HG03571 (cell line): ENCODE measurements around the gene KCNQ5.

ENCODE experiments used
- ATAC-seq: cut with Tn5 transposase; IDR thresholded peaks from one replicate; pipeline ENCODE4 v1.9.1; 2021; ENCODE audit not compliant: unreplicated experiment

Gene KCNQ5

GRCh38 chr6:72792692-72793091 lies 170.8 kb downstream of the KCNQ5 start:
- ATAC-seq: no peak

DNA sequence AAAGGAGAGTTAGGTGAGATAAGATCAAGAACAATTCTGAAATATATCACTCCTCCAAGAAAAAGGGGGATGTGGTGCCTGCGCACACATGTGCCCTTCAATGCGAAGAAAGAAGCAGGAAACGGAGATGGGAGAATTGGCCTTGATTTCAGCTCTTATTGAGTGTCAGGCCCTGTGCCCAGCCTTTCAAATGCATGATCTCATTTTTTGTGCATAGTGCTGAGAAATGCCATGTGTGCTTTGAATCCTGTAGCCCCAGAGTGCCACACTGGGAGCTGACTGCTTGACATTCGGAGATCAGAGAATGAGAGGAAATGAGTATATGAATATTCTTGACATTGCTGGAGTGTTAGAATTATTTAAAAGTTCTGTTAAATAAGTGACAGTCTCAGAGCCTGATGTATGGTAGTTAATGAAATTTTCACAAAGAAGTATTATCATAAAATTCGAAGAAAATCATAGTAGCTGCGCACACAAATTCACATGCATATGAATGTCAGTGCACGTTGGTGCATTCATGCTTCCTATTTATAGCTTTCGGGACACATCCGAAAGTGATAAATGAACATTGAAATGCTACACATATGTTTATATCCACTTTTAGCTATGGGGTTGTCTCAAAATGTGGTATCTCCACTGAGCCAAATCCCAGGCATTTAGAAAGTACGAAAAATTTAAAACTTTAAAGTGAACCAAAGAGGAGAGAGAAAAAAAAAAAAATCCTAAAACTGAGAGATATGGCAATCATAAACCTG lies 172.0 kb downstream of the KCNQ5 start:
- ATAC-seq: no peak

- ATAC-seq: no peak
Observed at GRCh38 chr6:72798196-72798595, 176.3 kb downstream of the KCNQ5 start.

GRCh38 chr6:72809746-72810379 lies 188.0 kb downstream of the KCNQ5 start:
- ATAC-seq: no peak

DNA sequence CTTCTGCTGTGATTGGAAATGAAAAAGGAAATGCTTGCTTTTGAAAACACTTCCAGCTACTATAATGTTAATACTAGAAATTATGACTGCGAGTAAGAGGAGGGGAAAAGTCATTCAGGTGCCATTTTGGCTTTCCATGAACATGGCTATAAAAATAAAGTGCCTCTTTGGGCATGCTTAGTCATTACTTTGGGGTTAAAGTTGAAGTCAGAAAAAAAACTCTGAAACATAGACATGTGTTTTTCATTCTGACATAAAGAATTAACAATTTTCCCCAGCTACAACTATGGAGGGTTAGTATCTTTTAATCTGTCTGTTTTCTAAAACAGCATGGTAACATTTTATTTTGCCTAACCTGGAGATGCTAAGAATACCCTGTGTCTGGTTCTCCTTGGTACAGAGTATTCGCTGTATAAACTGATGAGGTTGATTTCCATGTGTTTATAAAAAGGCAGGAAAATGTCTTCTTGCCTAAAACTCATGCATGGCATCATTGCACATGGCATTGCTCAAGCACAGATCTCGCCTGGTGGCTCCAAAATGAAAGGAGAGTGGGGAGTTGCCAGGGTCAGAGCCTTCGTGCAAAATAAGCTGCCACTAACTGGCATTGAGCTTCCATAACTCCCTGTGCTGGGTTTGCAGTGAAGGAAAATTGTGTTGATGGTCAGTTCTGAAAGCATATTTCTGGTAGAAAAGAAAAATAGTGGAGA lies 188.9 kb downstream of the KCNQ5 start:
- ATAC-seq: no peak

DNA sequence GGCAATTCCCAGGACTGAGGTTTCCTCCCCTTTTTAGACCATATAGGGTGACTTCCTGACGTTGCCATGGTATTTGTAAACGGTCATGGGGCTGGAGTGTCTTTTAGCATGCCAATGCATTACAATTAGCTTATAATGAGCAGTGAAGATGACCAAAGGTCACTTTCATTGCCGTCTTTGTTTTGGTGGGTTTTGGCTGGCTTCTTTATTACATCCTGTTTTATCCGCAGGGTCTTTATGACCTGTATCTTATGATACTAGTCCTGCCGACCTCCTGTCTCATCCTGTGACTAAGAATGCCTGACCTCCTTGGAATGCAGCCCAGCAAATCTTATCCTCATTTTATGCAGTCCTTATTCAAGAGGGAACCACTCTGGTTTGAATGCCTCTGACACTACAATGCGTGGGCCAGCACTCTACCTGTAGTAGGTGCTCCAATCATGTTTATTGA lies 190.1 kb downstream of the KCNQ5 start:
- no peak for ATAC-seq

- no peak for ATAC-seq
Observed at GRCh38 chr6:72813807-72814596, 192.1 kb downstream of the KCNQ5 start.

GRCh38 chr6:72816022-72816421 lies 194.2 kb downstream of the KCNQ5 start:
- ATAC-seq: no peak

DNA sequence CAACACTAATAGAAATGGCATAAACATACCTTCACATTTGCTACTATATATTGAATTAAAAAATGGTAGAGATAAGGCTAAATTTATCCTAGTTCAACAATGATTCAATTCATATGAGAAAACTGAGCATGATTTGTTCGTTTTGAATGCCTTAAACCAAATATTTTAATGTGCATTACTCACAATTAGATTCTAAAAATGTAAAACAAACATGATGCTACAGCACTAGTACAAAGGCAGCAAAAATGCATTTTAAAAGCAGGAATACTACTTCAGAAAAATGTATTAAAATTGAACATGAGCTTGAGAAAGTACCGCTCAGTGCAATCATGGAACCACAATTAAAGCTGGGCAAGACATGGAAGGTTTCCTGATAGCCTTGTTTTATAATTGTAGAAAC lies 195.3 kb downstream of the KCNQ5 start:
- ATAC-seq: no peak

GRCh38 chr6:72819609-72820008 lies 197.7 kb downstream of the KCNQ5 start:
- ATAC-seq: no peak

DNA sequence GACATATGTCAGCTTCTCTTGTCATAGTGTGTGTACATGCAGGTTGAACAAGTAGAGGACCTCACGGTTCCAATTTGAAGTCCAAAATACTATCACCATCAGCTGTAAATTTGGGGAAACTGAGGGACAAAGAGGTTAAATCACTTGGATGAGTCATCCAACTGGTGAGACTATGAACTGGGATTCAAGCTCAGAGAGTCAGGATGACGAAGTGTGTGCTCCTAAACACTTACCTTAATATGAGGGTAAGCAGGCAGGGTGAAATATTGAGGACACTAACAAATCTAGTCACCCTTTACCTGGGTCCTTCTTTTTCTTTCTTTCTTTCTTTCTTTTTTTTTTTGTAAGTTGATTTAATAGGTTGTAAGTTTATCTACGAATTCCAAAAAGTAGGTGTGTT lies 198.3 kb downstream of the KCNQ5 start:
- ATAC-seq: no peak

DNA sequence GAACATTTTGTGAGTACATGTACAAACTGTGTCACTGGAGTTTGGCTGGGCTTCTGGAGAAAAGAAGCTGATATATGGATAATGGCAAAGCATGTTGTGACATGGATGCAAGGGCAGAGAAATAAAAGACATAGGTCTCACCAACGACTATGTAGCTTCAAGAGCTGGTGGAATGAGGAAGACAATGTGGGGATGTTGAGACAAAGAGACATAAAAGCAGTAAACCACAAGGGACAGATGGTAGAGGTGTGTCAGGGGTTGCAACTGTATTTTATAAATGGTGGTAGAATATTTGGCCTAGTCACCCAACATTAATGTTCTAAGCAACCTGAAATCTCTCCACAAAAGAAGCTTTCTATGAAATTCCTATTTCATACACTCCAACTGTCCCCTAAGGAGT lies 199.0 kb downstream of the KCNQ5 start:
- no peak for ATAC-seq

GRCh38 chr6:72822023-72822422 lies 200.2 kb downstream of the KCNQ5 start:
- ATAC-seq: no peak

DNA sequence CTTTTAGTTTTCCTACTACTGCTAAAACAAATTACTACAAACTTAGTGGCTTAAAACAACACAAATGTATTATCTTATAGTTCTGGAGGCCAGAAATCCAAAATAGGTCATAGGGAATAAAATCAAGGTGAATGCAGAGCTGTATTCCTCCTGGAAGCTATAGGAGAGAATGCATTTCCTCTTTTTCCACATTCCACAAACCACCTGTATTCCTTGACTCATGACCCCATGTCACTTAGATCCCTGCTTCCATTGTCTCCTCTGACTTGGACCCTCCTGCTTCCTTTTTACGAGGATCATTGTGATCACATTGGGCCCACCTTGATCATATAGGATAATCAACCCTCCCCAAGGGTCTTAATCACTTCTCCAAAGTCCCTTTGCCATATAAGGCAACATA lies 200.8 kb downstream of the KCNQ5 start:
- ATAC-seq: no peak

DNA sequence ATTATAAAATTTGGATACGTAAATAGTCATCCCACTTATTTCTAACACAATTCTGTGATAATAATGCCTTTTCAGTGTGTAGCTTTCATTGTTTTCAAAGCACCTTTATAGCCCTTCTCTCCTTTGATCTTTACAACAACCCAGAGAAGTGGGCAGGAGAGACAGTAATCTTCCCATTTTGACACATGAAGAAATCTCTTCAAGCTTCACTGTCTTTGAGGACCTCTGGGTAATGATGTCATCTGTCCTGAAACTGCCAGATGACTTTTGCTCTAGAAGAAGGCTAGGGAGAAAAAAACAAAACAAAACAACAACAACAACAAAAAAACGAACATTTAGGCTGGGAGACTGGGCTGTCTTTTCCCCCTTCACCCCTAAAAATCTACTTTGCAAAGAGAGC lies 203.0 kb downstream of the KCNQ5 start:
- no peak for ATAC-seq

DNA sequence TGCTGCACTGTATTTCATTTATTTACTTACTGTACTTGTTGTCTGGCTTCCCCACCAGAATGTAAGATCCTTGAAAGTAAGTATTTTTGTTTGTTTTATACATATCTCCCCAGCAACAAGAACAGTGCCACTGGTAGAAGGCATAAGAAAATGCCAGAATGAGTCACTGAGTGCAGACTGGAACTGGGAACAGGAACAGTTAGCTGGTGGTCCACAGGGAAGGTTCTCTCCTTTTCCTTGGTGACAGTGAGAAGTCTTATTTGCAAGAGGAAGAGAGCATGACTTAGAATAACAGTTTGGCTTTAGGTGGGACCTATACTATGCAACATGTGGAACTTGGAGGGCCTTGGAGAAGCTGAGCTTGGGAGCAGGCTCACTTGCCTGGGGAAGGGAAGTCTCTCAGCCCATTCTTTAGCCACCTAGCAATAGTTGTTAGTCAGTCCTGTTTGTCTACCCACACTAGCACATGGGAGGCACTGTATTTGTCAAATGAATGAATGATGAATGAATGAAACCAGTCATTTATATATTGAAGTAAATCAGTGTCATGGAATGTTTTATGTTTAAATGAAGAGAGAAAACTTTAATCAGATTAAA lies 203.5 kb downstream of the KCNQ5 start:
- no peak for ATAC-seq

GRCh38 chr6:72826037-72826436 lies 204.2 kb downstream of the KCNQ5 start:
- ATAC-seq: no peak

DNA sequence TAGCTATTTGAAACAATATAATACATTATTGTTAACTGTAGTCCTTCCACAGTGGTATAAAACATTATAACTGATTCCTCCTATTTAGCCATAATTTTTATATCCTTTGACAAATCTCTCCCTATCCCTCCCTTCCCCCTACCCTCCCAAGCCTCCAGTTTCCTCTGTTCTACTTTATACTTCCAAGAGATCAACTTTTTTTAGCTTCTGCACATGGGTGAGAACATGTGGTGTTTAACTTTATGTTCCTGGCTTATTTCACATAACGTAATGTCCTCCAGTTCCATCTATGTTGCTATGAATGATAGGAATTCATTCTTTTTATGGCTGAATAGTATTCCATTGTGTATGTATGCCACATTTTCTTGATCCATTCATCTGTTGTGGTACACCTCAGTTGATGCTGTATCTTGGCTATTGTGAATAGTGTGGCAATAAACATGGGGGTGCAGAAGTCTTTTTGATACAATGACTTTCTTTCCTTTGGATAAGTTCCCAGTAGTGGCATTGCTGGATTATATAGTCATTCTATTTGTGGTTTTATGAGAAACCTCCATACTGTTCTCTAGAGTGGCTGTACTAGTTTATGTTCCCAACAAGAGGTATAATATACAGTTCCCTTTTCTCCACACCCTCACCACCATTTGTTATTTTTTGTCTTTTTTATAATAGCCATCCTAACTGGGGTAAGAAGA lies 205.0 kb downstream of the KCNQ5 start:
- no peak for ATAC-seq

GRCh38 chr6:72828904-72829303 lies 207.0 kb downstream of the KCNQ5 start:
- ATAC-seq: no peak

DNA sequence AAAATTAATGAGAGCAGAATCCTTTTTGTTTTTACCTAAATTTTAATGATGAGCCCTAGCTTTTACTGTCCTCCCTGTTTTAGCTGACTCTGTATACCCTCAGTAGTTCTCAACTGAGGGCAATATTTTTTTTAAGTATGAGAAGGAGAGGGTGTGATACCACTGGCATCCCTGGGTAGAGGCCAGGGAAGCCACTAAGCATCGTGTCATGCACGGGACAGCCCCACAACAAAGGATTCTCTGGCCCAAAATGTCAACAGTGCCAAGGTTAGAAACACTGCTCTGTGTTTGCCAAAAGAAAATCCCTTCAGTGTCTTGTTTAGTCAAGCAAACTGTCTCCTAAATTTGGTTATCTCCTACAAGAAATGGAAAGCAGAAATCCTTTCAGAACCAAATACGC lies 210.4 kb downstream of the KCNQ5 start:
- no peak for ATAC-seq
